Activated naive CD4-positive, alpha-beta T cell treated with anti-CD3 and anti-CD28 coated beads, Interleukin-2, amount 50 U/mL, for 72 hours (primary cell): Measurements from ENCODE around the gene COL5A1. TPM values are rescaled to one million over a fixed set of nuclear protein-coding genes. Genes with fewer than 3 reads are reported as not detected.

Source experiments
- ATAC-seq, 2 donors: fragments of 150-1000 bp; cut with Tn5 transposase; 2 replicates each; pipeline ENCODE4 v1.10.0; 2021; ENCODE audit warnings: mild to moderate bottlenecking in 2 of 2, moderate library complexity in 2 of 2
- DNase-seq, 2 donors: peaks; one replicate each; pipeline ENCODE4 v3.0.0; 2021 to 2022; ENCODE audit warnings: low spot score in 2 of 2
- H3K27ac Mint-ChIP-seq, 2 donors: one replicate each; pipeline ENCODE4 v1.8.0; 2022; ENCODE audit warnings: mild to moderate bottlenecking in 2 of 2, mixed read lengths in 2 of 2
- H3K36me3 Mint-ChIP-seq, 2 donors: one replicate each; pipeline ENCODE4 v1.8.0; 2022; ENCODE audit warnings: mixed read lengths in 2 of 2
- H3K9me3 Mint-ChIP-seq, 2 donors: one replicate each; pipeline ENCODE4 v1.8.0; 2022; ENCODE audit warnings: mixed read lengths in 2 of 2
- total RNA-seq, 2 donors: library from RNA; stranded (reverse); gene quantifications; one replicate each; pipeline ENCODE4 v1.2.3, GENCODE V29; 2022

The COL5A1 gene
- total RNA-seq, 2 donors from 2014 or later: 0.04 to 0.18 TPM

- ATAC-seq: no peak
- H3K9me3 Mint-ChIP-seq: no peaks in the 10 kb centered on the region
Measured at GRCh38 chr9:134755221-134755907, 113.8 kb downstream of the COL5A1 start.

DNA sequence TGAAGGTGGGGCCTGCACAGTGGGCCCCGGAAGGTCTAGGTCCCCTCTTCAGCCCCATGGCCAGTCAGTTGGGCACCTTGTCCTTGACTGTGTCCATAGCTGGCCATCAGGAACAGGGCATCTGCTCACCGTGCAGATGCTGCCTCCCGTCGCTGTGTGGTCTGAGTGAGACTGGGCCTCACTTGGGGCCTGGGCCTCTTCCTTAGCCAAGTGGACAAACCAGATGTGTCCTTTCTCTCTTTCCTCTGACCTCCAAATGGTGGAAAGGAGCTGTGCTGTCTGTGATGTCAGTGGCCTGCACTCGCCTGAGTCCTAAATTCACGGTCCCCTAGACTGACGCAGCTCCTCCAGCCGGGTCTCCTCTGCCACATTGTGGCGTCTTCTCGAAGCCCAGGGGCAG is 114.5 kb downstream of the COL5A1 start:
- peak overlapping the region in 1 of 2 donors; percentile 41 for H3K27ac Mint-ChIP-seq
- ATAC-seq: no peak
- peaks cover 0 to 6% of the 10 kb centered on the region in 2 donors for H3K36me3 Mint-ChIP-seq
- H3K9me3 Mint-ChIP-seq: peaks cover 5 to 7% of the 10 kb centered on the region in 2 donors
- DNase-seq: no peak

More at GRCh38 chr9:134755221-134755907, 113.8 kb downstream of the COL5A1 start:
- Mint-ChIP-seq H3K27ac (peak overlapping the region in 1 of 2 donors; percentile 41), H3K36me3 (no peaks in the 10 kb centered on the region)
- DNase-seq: no peak

GRCh38 chr9:134757216-134757975 is 115.8 kb downstream of the COL5A1 start:
- DNase-seq: no peak
- Mint-ChIP-seq H3K27ac (no peak overlapping the region), H3K9me3 (peaks cover 5 to 11% of the 10 kb centered on the region in 2 donors), H3K36me3 (peaks cover 0 to 7% of the 10 kb centered on the region in 2 donors)
- ATAC-seq: no peak

DNA sequence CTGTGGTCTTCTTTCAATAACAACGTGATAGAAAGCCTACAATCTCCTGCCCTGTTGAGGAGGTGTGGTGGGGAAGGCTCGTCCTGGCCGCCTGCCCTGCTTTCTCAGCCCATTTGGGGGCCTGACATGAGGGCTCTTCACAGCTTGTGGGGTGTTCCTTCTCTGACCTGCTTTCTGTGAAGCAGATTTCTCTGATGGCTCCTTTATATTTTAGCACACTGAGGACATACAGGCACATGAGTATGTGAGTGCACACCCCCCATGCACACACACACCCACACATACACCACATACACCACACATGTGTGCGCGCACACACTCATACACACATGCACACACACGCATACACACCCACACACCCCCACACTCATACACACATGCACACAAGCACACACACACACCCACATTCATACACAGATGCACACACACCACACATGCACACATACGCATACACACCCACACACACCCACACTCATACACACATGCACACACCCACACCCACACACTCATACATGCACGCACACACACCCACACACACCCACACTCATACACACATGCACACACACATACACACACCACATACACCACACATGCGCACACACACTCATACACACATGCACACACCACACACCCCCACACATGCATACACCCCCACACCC is 117.5 kb downstream of the COL5A1 start:
- DNase-seq (no peak), ATAC-seq (no peak)
- no peak overlapping the region for H3K27ac Mint-ChIP-seq
- H3K9me3 Mint-ChIP-seq: peaks cover 5 to 11% of the 10 kb centered on the region in 2 donors
- H3K36me3 Mint-ChIP-seq: peaks cover 0 to 7% of the 10 kb centered on the region in 2 donors

GRCh38 chr9:134759913-134760312 is 118.3 kb downstream of the COL5A1 start:
- DNase-seq: no peak
- H3K27ac Mint-ChIP-seq: no peak overlapping the region
- ATAC-seq: no peak
- peaks cover 0 to 7% of the 10 kb centered on the region in 2 donors for H3K36me3 Mint-ChIP-seq
- H3K9me3 Mint-ChIP-seq: peaks cover 5 to 11% of the 10 kb centered on the region in 2 donors

DNA sequence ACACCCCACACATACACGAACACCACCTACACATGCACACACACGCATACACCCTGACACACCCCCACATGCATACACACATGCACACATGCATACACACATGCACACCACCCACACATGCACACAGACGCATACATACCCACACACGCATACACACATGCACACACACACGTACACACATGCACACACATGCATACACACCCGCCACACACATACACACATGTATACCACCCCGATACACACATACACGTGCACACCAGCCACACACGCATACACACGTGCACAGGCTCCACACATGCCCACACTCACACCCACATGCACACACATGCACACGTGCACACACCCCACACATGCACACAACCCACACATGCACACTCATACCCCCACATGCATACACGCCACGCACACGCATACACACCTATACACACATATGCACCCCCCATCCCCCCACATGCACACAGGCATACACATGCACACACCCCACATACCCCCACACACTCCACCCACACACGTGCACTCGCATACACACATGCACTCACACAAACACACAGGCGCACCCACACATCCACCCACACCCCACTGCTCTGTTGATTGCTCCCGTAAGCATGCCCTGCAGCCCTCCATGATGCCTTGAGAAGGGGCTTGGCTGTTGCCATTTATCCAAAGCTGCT is 119.3 kb downstream of the COL5A1 start:
- H3K27ac Mint-ChIP-seq: no peak overlapping the region
- DNase-seq: no peak
- peaks cover 5 to 11% of the 10 kb centered on the region in 2 donors for H3K9me3 Mint-ChIP-seq
- no peak for ATAC-seq
- H3K36me3 Mint-ChIP-seq: peaks cover 0 to 7% of the 10 kb centered on the region in 2 donors

GRCh38 chr9:134764473-134765269 is 123.1 kb downstream of the COL5A1 start:
- peaks cover 0 to 7% of the 10 kb centered on the region in 2 donors for H3K36me3 Mint-ChIP-seq
- ATAC-seq (no peak), DNase-seq (no peak)
- H3K9me3 Mint-ChIP-seq: peaks cover 5 to 11% of the 10 kb centered on the region in 2 donors
- no peak overlapping the region for H3K27ac Mint-ChIP-seq

DNA sequence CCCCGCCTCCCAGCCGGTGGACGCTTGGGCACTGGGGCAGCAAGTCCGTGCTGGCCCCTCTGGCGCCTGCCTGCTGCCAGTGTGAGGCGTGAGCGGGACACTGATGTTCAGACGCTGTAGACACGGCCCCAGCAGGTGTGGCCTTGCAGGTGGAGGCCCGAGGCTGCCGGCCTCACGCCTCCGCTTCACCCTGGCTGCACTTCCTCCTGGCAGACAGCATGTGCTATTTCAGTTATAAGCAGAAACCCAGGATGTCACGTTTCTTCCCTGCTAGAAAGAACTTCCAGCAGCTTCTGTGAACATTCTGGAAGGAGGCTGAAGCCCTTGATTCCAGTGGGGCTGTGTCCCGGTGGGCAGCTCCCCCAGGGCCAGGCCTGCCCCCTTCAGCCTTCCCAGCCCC is 124.2 kb downstream of the COL5A1 start:
- peaks cover 1 to 6% of the 10 kb centered on the region in 2 donors for H3K9me3 Mint-ChIP-seq
- DNase-seq: no peak
- peaks cover 0 to 4% of the 10 kb centered on the region in 2 donors for H3K36me3 Mint-ChIP-seq
- ATAC-seq: no peak
- H3K27ac Mint-ChIP-seq: no peak overlapping the region

DNA sequence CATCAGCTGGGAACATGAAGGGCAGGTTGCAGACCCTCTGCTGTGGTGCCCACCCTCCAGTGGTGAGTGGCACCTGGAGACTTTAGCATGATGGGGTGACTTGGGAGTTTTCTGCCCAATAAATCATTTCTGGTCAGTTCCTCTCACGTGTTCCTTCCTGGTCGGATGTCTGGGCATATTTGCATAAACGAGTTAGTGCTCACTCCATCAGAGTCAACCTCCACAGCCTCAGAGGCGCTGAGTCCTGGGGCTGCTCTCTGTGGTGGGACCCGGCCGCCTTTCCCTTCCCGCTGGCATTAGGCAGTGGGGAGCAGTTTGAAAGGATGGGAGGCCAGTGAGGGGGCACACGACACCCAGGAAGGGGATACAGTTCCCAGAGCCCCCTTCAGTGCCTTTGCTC is 125.0 kb downstream of the COL5A1 start:
- DNase-seq (no peak), ATAC-seq (no peak)
- H3K27ac Mint-ChIP-seq: no peak overlapping the region
- H3K36me3 Mint-ChIP-seq: no peaks in the 10 kb centered on the region
- H3K9me3 Mint-ChIP-seq: no peaks in the 10 kb centered on the region

- H3K9me3 Mint-ChIP-seq: no peaks in the 10 kb centered on the region
- H3K27ac Mint-ChIP-seq: no peak overlapping the region
- no peaks in the 10 kb centered on the region for H3K36me3 Mint-ChIP-seq
- ATAC-seq (no peak), DNase-seq (no peak)
Measured at GRCh38 chr9:134768332-134768708, 126.7 kb downstream of the COL5A1 start.

DNA sequence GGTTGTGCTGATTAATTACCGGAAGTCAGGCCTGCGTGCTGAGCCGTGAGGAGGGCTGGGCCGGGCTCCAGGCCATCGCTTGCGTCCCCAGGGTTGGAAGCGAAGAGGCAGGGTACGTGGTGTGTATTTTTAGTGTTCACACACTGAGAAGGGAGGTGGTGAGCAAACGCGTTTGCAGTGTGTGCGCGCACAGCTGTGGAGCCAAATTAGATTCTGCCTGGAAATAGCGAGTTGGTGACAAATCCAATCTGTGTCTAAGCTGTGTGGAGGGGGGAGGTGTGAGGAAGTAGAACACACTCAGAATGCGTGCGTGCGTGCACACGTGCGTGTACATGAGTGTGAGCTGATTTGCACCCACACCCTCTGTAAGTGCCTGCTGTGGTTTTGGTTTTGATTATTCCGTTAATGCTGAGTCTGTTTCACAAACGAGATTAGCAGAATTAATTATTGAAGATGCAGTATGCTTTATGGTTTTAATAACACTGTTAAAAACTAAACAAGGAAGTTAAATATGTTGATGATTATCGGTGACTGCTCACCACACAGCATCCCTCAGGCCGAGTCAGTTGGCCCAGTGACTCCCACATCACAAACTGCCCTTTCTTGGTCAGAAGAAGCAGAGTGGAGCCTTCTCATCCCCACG is 127.2 kb downstream of the COL5A1 start:
- ATAC-seq: no peak
- Mint-ChIP-seq H3K36me3 (no peaks in the 10 kb centered on the region), H3K9me3 (no peaks in the 10 kb centered on the region), H3K27ac (no peak overlapping the region)
- DNase-seq: no peak

DNA sequence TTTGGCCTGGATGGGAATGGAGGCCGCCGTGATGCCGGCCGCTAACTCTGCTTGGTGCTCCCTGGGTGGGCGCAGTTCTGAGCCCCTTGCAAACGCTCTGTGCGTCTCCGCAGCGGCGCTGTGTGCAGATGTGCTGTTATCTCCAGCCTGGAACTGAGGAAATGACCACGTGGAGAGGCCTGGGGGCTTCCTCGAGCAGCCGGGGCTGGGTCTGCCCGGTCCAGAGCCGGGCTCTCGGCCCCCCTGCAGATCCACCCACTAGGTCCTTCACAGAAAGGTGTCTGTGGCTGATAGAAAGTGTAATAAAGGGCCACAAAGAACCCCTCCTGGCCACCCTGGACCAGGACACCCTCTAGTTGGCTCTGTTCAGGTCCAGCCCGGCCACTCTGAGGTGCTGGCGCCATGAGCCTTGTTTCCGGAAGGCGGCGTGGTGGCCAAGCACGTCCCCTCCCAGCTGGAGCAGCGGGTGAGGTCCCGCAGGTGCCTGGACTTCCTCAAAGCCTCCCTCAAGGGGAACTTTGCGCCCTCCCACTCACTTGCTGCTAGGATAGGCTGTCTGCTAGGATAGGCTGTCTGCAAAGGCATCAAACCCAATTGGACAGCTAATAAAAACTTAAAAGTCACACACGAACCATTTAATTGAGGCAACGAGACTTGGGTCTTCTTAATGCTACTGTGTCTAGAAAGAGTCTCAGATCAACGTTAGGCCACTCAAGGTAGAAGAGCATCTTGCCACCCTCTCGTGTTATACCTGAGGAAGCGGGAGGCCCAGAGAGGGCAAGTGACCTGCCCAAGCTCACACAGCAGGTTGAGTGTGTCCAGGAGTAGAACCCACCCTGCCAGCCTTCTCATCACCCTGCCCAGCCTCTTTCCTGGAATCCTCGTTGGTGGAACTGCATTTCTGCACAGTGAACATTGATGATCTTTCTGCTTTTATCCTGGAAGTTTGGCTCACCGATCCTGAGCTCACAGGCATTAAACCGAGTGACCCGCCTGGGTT is 129.7 kb downstream of the COL5A1 start:
- DNase-seq (no peak), ATAC-seq (no peak)
- H3K36me3 Mint-ChIP-seq: no peaks in the 10 kb centered on the region
- H3K9me3 Mint-ChIP-seq: no peaks in the 10 kb centered on the region
- no peak overlapping the region for H3K27ac Mint-ChIP-seq

- H3K27ac Mint-ChIP-seq: no peak overlapping the region
- H3K36me3 Mint-ChIP-seq: no peaks in the 10 kb centered on the region
- H3K9me3 Mint-ChIP-seq: no peaks in the 10 kb centered on the region
- ATAC-seq (no peak), DNase-seq (no peak)
Measured at GRCh38 chr9:134772331-134772730, 130.7 kb downstream of the COL5A1 start.

- Mint-ChIP-seq H3K9me3 (no peaks in the 10 kb centered on the region), H3K27ac (no peak overlapping the region), H3K36me3 (no peaks in the 10 kb centered on the region)
- DNase-seq (no peak), ATAC-seq (no peak)
Measured at GRCh38 chr9:134773842-134774241, 132.2 kb downstream of the COL5A1 start.

DNA sequence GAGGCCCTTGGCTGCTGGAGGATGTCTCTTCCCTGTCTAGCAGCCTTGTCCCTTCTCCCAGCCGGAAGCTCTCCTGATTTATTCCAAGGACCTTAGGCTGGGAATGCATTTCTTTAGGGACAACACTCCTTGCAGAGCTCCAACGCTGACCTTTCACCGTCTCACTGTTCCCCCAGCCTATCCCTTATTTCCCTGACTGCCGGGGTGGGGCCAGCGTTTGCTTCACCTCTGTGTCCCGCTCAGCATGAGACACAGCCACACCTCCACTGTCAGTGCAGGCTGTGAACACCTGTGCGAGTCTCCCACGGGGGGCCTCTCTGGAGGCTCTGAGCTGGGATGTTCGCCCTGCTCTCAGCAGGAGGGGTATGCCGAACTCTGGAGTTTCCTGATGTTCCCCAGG is 132.8 kb downstream of the COL5A1 start:
- no peak overlapping the region for H3K27ac Mint-ChIP-seq

More for the DNA sequence above, 132.8 kb downstream of the COL5A1 start:
- ATAC-seq: no peak
- no peak for DNase-seq
- H3K36me3 Mint-ChIP-seq: no peaks in the 10 kb centered on the region
- no peaks in the 10 kb centered on the region for H3K9me3 Mint-ChIP-seq
